Measurements from ENCODE around the gene CERS3.
"Not testable (repeated sequence)": the region's sequence is repeated elsewhere in the genome, so short reads cannot be mapped to it uniquely, and the experiment has no call there.

CERS3 gene

DNA sequence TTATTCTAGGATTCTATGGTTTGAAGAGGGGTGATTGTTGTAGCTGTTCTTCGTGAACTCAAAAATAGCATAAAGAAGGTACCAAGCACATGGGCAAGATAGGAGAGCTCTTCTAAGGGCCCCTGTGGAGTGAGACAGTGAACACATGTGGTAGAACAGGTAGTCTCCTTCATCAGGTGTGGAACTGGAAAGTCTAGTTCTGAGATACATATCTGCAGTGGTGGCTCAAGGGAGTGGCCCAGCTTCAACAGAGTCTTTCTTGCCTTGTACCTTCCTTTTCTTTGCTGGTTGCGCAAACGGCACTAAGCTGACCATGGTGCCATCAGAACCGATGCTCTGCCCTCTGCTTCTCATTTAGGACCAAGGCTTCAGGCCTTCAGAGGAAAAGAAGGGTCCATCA, 65.2 kb downstream of the CERS3 start:
- DNase-seq = no peak

DNA sequence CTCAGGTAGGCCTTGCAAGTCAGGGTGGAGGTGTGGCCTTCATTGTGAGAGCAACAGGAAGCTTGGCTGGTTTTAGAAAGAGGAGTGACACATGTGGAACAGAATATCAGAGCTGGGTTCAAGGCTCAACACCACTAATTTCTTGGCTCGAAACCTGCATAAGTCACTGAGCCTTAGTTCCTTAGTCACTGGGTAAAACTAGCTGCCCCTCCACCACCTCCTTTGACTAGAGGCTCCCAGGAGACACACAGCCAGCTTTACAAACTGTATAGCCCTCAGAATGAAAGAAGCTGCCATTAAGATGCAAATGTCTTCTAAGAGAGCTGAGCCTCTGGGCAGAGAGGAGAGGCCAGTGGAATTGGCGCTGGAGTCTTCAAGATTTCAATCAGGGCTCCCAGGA, 67.7 kb downstream of the CERS3 start:
- no peak for DNase-seq

DNA sequence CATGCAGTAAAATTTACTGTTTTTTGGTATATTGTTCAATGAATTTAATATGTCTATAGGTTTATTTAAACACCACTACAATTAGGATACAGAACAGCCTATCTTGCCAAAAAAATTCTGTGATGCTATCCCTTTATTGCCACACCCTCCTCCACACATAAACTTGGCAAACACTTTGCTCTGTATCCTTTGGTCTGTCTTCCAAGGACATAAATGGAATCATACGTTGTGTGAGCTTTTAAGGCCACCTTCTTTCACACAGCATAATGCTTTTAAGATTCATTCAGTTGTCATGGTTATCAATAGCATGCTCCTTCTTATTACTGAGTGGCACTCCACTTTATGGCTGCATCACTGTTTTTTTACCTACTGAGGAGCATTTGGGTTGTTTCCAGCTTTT, 71.5 kb downstream of the CERS3 start:
- DNase-seq = no peak

DNA sequence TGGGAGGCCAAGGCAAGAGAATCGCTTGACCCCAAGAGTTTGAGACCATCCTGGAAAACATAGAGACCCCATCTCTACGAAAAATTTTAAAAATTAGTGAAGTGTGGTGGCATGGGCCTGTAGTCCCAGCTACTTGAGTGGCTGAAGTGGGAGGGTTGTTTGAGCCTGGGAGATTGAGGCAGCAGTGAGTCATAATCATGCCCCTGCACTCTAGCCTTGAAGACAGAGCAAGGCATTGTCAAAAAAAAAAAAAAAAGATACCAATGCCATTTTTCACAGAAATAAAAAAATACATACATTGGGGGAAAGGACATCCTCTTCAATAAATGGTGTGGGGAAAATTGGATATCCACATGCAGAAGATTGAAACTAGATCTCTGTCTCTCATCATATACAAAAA, 74.6 kb downstream of the CERS3 start:
- no peak for DNase-seq

DNA sequence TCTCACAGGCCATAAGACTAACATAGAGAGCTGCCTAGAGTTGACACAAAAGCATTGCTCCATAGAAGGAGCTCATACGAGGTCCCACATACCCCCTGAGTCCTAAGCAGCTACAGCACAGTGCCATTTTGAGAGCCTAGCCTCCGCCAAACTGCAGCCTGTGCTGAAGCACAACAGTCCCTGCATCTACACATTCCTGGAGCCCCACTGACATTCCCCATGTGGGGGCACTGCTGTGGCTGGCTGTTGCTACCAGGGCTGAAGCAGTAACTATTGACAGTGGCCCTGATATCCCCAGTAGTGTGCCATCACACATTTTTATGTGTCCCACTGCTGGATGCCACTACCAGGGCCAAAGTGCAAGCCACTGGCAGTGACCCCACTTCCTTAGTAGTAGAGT, 80.3 kb downstream of the CERS3 start:
- DNase-seq = no peak

DNA sequence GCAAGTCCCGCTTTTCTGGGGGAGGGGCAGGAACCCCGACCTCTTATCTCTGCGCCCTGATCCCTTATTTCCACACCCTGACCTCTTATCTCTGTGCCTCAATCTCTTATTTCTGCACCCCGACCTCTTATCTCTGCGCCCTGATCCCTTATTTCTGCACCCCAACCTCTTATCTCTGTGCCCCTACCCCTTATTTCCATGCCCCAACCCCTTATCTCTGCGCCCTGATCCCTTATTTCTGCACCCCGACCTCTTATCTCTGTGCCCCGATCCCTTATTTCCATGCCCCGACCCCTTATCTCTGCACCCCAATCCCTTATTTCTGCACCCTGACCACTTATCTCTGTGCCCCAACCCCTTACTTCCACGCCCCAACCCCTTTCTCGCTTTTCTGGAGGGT, 87.7 kb downstream of the CERS3 start:
- not testable (repeated sequence) for DNase-seq

DNA sequence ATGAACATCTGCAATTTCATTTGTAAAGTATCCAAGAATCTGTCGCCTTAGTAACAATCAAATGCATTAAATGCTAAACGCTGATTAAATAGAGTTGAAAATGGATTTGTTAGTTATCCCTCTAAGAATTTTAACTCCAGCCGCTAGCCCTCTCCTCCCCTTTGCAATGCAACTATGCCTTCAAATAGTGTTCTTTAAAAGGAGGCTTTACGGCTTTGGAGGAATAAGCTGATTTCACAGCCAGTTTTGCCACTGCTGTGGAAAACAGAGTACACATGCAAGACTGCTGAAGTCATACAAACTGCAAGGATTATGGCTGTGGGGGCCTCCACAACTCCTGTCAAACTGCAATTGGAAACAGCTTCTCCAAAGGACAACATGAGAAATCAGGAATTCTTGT, 89.2 kb downstream of the CERS3 start:
- DNase-seq = no peak

DNA sequence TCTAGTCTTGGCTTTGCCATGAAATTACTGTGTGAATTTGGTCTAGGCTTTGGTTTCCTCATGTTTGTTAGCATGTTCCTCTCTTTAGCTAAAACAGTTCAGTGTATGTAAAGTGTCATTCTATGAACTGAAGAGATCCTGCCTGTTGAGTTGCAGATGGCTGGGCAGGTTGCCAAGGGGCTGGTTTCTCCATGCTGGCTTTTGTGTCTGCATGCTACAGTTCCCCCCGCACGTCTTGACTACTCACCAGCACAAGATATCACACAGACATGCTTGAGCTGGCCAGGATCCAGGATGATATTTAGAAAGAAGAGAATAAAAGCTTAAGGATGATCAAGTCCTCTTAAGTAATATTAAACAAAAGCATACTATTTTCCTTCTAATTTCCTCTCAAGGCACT, 90.2 kb downstream of the CERS3 start:
- DNase-seq = peak; percentile 91

DNA sequence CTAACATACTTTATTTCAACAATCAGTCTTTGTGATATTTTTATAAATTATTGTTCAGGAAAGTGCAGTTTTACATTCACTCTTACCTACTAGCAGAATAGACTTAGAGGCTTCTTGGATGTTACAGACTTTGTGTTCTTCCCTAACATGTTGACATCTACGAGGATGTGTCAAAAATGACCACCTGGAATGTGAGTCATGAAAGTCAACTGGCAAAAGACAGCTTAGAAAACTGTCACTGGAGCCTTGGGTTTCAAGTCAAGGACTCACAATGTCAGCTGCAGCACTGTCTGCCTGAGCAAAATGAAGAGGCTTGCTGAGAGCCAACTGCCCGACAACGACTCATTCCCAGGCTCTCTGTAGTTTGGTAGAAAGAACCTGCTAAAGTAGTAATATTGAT, 91.5 kb downstream of the CERS3 start:
- DNase-seq = no peak

DNA sequence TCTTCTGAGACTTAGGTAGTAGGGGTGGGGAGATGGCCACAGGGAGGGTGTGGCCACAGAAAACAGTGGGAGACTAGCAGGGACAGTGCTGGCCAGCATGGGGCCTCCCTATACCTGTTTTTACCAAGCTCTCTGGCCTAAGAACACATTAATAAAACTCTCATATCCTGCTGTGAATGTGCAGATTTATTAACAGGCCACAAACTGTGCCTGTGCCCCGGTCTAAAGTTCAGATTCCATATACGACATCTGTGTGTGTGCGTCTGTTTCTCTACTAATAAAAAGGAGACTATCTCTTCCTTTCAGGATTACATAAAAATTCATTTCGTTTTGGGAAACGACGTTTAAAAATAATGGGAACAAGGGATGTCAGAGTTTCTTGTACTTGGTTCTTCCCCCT, 94.2 kb downstream of the CERS3 start:
- no peak for DNase-seq

DNA sequence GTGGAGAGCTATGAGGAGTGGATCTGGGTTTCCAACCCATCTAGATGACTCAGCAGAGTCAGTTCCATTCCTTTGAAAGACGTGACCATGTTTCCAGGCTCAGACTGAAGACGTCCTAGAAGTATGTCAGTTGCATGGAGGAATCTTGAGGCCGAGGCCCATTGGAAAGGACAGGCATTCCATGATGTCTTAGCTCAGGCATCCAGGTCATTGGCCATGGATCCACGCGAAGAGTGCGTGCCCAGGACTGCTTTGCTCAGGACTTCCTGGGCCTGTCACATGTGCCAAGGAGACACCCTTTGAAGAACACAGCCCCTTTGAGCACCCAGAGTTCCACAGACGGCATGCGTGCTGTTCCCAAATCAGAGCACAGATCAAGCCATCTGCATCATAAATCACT, 94.7 kb downstream of the CERS3 start:
- DNase-seq = no peak

DNA sequence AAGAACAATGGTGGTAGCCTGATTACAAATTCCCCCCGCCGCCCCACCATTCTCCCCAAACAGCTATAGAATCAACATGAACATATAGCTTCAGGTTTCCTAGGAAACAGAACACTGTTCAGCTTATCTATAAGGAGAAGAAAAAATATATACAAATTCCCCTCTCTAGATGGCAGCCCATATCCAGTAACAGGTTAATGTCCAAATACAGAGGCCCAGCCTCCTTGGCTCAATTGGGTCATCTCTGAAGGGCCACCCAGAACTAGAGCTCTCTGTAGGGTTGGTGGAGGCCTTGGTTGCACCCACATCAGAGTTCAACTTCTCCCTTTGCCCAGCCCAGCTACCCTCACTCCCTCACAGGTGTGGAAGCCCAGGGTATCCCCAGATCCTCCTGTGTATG, 95.4 kb downstream of the CERS3 start:
- DNase-seq = no peak

DNA sequence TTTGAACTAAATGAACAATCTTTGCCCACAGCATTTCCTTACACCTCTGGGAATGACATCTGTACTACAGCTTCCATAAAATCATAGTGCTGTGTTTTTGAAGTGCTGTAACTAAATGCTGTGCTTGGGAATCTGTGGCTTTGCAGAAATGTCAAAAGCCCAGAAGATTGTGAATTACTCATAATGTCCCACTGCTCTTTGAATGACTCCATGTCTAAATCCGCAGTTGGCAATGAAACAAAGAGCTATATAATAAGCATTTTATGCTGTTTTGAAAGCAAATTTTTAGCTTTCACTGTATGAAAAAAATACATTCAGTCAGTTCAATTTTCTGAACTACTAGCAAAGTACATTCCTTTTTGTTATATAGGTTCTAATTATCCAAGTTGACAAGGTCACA, 98.3 kb downstream of the CERS3 start:
- no peak for DNase-seq

DNA sequence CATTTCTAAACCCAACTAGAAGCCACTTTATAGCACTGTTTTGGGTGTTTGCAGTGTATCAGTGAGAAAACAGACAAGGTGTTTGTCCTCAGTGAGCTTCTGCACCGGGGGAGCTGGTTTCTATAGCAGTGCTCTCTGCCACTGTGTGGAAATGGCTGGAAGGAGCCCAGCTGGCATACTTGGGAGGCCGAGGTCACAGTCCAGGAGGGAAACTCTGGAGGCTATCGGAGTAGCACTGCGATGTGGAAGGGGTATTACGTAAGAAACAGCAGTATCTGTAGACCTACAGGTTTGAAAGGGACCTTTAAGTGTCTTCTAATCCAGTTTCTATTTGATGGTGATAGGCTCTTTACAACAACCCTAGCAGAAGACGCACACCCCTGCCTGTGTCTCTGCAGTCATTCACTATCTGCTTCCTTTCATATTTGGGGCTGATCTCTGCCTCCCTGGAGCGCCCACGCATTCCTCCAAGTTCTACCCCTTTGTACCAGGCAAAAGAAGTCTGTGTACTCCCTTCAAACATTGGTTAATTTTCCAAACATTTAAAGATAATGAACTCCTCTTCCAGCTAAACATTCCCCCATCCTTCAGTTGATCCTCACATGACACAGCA, 99.5 kb downstream of the CERS3 start:
- no peak for DNase-seq

DNA sequence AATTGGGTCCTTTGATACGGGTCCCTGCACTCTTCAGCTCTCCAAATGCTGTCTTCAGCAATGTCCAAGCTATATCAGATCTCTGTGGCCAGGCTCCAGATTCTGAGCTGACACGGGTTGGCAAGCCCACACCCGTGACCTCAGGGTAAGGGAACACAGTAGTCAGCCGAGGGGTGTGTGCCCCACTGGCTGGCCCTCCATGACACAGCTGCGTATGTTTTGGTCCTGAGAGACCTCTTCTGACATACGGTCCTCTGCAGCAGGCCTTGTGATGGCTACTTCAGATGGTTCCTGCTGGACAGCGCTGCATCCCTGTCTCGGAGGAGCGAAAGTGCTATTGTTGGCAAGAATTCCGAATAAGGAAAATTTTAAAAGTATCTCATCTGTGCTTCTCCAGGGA, 101.8 kb downstream of the CERS3 start:
- no peak for DNase-seq

DNA sequence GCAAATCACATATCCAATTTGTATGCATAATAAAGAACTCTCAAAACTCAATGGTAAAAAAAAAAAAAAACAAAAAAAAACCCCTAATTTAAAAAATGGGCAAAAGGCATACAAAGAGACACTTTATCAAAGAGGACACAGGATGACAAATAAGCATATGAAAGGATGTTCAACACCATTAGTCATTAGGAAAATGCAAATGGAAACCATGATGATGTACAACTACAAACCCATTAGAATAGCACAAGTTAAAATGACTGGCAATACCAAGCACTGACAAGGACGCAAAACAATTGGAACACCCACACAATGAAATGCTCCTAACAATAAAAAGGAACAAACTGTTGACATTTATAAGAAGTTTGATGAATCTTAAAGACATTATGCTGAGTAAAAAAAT, 123.6 kb downstream of the CERS3 start:
- no peak for DNase-seq

DNA sequence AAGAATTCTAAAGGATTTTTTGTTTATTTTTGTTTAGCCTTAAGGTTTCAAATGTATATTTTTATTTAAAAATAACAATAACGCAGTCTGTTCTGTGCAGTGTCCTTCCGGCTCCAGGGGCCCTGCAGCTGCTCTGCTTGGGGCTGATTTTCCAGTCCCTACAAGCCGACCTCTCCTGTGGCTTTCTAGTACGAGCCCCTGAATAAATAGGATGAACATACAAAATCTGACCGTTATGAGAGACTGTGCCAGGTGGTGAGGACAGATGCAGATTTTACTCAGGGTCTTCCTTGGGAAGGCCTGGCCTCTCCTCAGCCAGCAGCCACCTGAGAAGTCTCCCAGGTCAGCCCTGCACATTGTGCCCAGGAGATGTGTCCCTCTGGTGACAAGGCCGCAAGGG, 127.8 kb downstream of the CERS3 start:
- no peak for DNase-seq

DNA sequence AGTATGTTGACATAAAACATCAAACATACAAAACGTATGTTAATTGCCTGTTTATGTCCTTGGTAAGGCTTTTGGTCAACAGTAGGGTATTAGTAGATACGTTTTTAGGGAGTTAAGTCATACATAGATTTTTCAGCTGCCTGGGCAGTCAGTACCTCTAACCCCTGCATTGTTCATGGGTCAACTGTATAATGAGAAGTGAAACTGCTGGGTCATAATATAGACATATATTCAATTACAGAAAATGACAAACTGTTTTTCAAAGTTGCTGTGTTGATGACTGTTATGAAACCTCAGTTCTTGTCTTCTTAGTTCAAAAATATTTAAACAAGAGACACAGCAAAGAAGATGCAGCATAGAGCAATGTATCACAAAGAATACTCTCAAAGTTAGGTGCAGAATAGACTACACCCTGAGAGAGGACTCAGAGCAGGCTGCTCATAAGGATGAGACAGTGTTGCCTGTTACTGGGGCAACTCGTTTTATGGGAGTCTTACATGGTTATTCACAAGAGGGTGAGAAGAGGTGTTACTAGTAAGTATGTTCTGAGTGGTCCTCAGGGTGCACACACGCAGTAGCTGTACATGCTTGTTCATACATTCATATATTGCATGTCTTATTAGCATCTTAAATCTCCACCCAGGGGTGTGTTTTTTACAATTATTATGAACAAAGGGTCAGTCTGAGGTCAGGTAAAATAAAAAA, 133.9 kb downstream of the CERS3 start:
- DNase-seq = no peak

DNA sequence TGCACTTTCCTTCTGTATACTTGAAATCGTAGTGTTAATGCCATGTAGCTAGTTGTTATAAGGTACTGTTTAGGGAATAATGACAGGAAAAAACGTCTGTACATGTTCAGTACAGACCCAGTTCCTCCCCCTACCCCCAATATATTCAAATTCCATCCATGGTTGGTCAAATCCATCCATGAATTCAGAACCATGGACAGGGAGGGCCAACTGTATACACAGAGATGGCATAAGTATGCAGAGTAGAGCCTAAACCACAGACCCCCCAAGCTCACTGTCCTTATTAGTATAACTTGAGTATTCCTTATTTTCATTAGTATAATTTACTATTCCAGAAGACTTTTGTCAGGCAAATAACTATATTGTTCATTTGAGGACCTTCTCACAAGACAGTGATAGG, 135.7 kb downstream of the CERS3 start:
- DNase-seq = no peak

DNA sequence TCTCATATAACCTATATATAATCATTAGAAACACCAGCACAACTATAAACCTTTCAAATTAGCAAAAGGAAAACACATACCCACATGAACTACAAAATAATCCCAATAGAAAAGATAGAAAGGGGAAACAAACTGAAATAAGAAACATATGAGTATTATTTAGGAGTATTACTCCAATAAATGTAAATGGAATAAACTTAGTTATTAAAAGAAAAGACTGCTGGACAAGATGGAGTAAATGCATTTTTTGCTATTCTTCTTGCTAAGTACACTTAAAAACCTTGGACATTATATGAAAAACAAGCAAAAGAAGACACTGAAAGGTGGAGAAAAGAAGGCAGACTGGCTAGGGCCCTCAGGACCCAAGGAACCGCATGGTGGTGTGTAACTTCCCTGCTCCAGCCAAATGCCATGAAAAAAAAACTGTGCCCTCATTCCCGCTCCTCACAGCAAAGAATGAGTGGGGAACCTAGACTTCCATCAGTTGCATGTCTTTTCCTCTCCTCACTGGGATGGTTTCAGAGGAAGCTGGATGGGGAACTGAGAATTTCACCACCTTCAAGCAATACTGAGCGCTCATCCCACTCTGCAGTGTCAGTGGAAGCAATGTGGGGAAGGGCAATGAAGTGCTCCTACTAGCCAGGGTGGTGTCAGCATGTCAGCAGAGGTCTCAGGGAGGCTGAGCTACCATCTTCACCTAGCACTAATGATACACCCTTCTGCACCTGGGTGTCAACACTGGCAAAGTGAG, 143.3 kb downstream of the CERS3 start:
- no peak for DNase-seq

DNA sequence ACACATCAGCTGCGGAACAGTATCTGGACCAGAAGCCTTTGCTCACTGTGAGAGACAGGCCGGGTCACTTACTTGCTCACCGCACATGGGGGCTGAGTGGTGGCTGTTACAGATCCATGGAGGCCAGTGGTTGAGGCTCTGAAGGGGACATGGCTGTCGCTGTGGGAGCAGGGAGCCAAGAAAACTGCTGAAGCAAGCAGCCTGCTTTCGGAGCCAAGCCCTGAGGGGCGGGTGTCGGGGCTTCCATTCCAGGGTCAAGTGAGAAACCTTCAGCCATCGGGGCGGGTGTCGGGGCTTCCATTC, 144.7 kb downstream of the CERS3 start:
- DNase-seq = no peak

DNA sequence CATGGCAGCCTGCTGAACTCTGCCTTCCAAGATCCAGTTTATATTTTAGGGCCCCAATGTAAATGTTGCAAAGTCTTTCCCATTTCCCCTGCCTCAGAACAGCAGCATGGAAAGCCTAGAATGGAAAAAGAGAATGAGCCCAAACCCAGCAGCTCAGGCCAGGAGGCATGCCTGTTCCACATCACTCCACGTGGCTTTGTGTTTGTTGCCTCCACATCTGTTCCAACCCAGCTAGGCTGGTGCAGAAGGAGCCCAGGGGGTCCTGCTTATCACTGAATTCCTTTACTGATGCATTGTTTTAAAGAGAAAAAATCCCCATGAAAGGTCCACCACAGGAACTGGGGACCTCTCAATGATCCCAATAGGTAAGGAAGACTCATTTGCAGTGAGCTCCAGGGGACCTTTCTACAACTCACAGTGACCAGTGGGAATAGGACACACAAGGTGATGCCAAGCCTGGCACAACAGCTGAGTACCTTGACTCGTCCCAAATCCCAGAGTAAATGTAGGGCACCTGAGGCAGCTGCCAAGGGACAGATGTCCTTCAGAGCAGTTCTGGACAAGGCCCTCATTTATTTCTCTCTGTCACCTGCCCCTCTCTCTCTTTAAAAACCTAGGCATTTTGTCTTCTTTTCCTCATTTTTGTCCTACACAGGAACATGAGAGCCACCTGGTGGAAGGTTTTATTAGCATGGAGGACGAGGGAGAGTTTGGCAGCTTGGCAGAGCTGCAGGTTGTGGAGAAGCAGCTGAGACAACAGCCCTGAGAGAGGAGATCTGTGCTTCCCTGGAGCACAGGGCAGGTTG, 145.2 kb downstream of the CERS3 start:
- peak; percentile 27 for DNase-seq

DNA sequence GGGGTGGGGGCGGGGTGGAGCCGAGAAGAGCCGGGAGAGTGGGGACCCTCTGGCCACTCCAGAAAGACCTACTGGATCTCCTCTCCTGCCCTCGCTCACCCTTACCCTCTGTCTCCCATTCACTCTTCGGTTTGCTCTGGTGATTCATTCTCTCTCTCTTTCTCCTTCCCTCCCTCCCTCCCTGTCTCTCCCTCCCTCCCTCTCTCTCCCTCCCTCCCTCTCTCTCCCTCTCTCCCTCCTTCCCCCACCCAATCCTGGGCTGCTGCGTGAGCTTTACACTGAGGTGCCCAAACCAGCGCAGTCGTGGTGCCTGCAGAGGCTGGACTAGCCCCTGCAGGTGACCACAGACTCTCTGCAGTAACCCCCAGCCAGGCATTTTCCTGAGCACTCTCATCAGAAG, 154.8 kb downstream of the CERS3 start:
- DNase-seq = peak; percentile 26
